SK-N-SH treated with all-trans-retinoic acid at 6 μM for 48 hours (cell line): ENCODE results near the gene MYBPC1.

ENCODE experiments used
- ATAC-seq: fragments of 200-7000 bp; cut with Tn5 transposase; 3 replicates; pipeline ENCODE4 v1.9.1; 2020; ENCODE audit warnings: mild to moderate bottlenecking, moderate library complexity
- ARNTL ChIP-seq: fragments of 450-650 bp; formaldehyde crosslinking; IDR thresholded peaks from 2 replicates; pipeline ENCODE4 v1.5.0; 2020; ENCODE audit warnings: low read depth, mild to moderate bottlenecking, moderate library complexity, borderline replicate concordance
- BACH2 ChIP-seq: fragments of 250-450 bp; sonication (Bioruptor Pico); IDR thresholded peaks from 2 replicates; pipeline ENCODE4 v1.9.0; 2021; ENCODE audit warnings: mild to moderate bottlenecking, borderline replicate concordance
- CSDC2 ChIP-seq: fragments of 250-450 bp; sonication (Bioruptor Pico); IDR thresholded peaks from 2 replicates; pipeline ENCODE4 v1.5.0; 2020; ENCODE audit warnings: mild to moderate bottlenecking, moderate library complexity
- ESRRG ChIP-seq: fragments of 250-450 bp; sonication (Bioruptor Pico); IDR thresholded peaks from 2 replicates; pipeline ENCODE4 v1.6.1; 2021; ENCODE audit warnings: mild to moderate bottlenecking
- GLIS3 ChIP-seq: fragments of 250-450 bp; sonication (Bioruptor Pico); IDR thresholded peaks from 2 replicates; pipeline ENCODE4 v1.5.0; 2020; ENCODE audit warnings: mild to moderate bottlenecking, moderate library complexity
- ISL1 ChIP-seq: fragments of 250-450 bp; sonication (Bioruptor Pico); IDR thresholded peaks from 2 replicates; pipeline ENCODE4 v2.1.2; 2022; ENCODE audit warnings: mild to moderate bottlenecking, moderate library complexity
- OSR1 ChIP-seq: fragments of 250-450 bp; sonication (Bioruptor Pico); IDR thresholded peaks from 2 replicates; pipeline ENCODE4 v1.8.0; 2022; ENCODE audit warnings: moderate library complexity, mild to moderate bottlenecking, inconsistent platforms
- PPARA ChIP-seq: fragments of 250-450 bp; sonication (Bioruptor Pico); IDR thresholded peaks from 2 replicates; pipeline ENCODE4 v1.5.0; 2020; ENCODE audit warnings: mild to moderate bottlenecking, borderline replicate concordance
- RARB ChIP-seq: fragments of 250-450 bp; sonication (Bioruptor Pico); IDR thresholded peaks from 2 replicates; pipeline ENCODE4 v1.8.0; 2021; ENCODE audit warnings: mild to moderate bottlenecking, moderate library complexity
- SNAI2 ChIP-seq: fragments of 250-450 bp; sonication (Bioruptor Pico); IDR thresholded peaks from 2 replicates; pipeline ENCODE4 v1.5.0; 2020; ENCODE audit warnings: mild to moderate bottlenecking, moderate library complexity
- TCF4 ChIP-seq: fragments of 250-450 bp; sonication (Bioruptor Pico); IDR thresholded peaks from 2 replicates; pipeline ENCODE4 v1.8.0; 2021; ENCODE audit warnings: mild to moderate bottlenecking, moderate library complexity, borderline replicate concordance
- TOX ChIP-seq: fragments of 250-450 bp; sonication (Bioruptor Pico); IDR thresholded peaks from 2 replicates; pipeline ENCODE4 v1.8.0; 2021; ENCODE audit warnings: mild to moderate bottlenecking, moderate library complexity, borderline replicate concordance
- ZC3H10 ChIP-seq: fragments of 250-450 bp; sonication (Bioruptor Pico); IDR thresholded peaks from 2 replicates; pipeline ENCODE4 v1.5.1; 2021; ENCODE audit warnings: mild to moderate bottlenecking, moderate library complexity
- ZFP3 ChIP-seq: fragments of 250-450 bp; sonication (Bioruptor Pico); IDR thresholded peaks from 2 replicates; pipeline ENCODE4 v1.5.0; 2020; ENCODE audit warnings: mild to moderate bottlenecking, moderate library complexity
- ZFP30 ChIP-seq: fragments of 450-650 bp; formaldehyde crosslinking; IDR thresholded peaks from 2 replicates; pipeline ENCODE4 v1.5.0; 2022; ENCODE audit warnings: mild to moderate bottlenecking, moderate library complexity
- ZNF70 ChIP-seq: fragments of 450-650 bp; formaldehyde crosslinking; IDR thresholded peaks from 2 replicates; pipeline ENCODE4 v1.5.0; 2020; ENCODE audit warnings: mild to moderate bottlenecking, moderate library complexity
- TF ChIP-seq, protein P1 (sequence below): fragments of 250-450 bp; sonication (Bioruptor Pico); IDR thresholded peaks from 2 replicates; pipeline ENCODE4 v1.5.1; 2021; ENCODE audit warnings: mild to moderate bottlenecking, moderate library complexity
- TF ChIP-seq, protein P2 (sequence below): fragments of 250-450 bp; sonication (Bioruptor Pico); IDR thresholded peaks from 2 replicates; pipeline ENCODE4 v1.8.0; 2020; ENCODE audit warnings: mild to moderate bottlenecking, moderate library complexity, borderline replicate concordance
- TF ChIP-seq, protein P3 (sequence below): fragments of 250-450 bp; sonication (Bioruptor Pico); IDR thresholded peaks from 2 replicates; pipeline ENCODE4 v1.8.0; 2021; ENCODE audit warnings: low read depth, mild to moderate bottlenecking, moderate library complexity, borderline replicate concordance

Gene MYBPC1

DNA sequence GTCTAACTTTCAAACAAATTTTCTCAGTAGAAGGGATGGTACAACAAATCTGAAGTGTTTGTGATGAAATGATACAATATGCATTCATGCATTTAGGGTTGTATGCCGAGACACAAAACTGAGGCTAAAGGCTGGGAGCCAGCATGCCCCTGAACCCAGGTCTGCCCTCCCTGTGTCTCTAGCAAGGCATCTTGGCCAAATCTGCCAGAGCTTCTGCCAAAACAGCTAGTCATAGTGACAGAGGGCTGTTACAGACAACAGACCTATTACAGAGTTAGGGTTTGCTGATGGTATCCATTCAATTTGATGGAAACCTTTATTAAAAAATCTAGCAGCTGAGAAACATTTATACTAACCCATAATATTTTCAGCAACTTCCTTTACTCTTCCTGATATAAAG is 91.4 kb downstream of the MYBPC1 start (continued):
- TF ChIP-seq, protein P1, sequence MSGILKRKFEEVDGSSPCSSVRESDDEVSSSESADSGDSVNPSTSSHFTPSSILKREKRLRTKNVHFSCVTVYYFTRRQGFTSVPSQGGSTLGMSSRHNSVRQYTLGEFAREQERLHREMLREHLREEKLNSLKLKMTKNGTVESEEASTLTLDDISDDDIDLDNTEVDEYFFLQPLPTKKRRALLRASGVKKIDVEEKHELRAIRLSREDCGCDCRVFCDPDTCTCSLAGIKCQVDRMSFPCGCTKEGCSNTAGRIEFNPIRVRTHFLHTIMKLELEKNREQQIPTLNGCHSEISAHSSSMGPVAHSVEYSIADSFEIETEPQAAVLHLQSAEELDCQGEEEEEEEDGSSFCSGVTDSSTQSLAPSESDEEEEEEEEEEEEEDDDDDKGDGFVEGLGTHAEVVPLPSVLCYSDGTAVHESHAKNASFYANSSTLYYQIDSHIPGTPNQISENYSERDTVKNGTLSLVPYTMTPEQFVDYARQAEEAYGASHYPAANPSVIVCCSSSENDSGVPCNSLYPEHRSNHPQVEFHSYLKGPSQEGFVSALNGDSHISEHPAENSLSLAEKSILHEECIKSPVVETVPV (CRISPR knock-in tag), result no peak

DNA sequence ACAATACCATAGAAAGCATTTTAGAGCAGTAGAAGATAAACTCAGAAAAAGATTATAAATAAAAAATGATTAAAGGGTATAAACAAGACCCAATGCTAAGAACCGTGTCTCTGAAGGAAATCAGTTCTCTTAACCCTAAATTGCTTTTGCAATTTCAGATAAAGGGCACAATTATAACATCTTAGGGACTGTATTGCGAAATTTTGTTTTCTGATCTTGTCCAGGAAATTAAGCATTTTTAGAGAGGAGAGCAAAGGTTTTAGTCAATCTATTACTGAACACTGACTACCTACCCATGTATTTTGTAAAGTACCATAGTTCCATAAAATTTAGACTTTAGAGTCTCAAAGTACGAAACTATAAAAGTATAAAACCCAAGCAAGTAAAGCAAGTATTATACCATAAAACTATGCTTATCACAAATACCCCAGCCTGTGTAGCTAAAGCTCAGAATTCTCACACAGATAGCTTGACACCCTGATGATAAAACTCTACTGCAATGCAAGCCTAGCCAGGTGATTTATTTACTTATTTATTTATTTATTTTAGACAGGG is 95.8 kb downstream of the MYBPC1 start:
- no peak for ATAC-seq
- no peak for TF ChIP-seq CSDC2 (CRISPR knock-in tag)
- TF ChIP-seq SNAI2 (CRISPR knock-in tag), result no peak
- TF ChIP-seq TOX, result no peak
- TF ChIP-seq ESRRG, result no peak
- TF ChIP-seq ZNF70 (CRISPR knock-in tag), result no peak
- TF ChIP-seq RARB (CRISPR knock-in tag), result no peak
- no peak for TF ChIP-seq ZFP3 (CRISPR knock-in tag)
- TF ChIP-seq, protein P2, sequence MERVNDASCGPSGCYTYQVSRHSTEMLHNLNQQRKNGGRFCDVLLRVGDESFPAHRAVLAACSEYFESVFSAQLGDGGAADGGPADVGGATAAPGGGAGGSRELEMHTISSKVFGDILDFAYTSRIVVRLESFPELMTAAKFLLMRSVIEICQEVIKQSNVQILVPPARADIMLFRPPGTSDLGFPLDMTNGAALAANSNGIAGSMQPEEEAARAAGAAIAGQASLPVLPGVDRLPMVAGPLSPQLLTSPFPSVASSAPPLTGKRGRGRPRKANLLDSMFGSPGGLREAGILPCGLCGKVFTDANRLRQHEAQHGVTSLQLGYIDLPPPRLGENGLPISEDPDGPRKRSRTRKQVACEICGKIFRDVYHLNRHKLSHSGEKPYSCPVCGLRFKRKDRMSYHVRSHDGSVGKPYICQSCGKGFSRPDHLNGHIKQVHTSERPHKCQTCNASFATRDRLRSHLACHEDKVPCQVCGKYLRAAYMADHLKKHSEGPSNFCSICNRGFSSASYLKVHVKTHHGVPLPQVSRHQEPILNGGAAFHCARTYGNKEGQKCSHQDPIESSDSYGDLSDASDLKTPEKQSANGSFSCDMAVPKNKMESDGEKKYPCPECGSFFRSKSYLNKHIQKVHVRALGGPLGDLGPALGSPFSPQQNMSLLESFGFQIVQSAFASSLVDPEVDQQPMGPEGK (CRISPR knock-in tag), result no peak
- TF ChIP-seq PPARA (CRISPR knock-in tag), result no peak
- TF ChIP-seq ZFP30, result no peak
- TF ChIP-seq, all 23 proteins: peak for 0

DNA sequence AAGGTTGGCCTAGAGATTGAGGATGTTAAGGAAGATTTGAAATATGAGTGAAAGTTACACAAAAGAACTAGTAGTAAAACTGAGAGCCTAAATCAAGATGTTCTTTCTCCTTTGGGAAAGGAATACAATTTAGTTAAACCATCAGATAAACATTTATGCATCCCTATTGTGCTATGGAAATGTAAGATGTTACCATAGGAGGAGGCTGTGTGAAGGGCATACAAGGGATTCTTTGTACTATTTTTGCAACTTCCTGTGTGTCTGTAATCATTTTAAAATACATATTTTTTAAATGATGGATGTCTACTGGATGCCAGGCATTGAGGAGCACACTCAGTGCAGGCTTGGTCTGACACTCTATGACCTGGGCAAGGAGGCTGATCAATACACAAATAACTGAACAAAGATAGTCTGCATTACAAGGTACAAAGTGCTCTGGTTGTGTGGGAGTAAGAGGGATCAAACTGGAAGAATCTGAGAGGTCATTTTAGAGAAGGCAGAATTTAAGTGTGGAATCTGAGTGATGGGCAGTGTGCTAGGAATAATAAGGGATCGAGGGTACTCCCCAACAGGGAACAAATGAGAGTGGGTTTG is 96.8 kb downstream of the MYBPC1 start:
- no peak for ATAC-seq
- TF ChIP-seq, protein P3, sequence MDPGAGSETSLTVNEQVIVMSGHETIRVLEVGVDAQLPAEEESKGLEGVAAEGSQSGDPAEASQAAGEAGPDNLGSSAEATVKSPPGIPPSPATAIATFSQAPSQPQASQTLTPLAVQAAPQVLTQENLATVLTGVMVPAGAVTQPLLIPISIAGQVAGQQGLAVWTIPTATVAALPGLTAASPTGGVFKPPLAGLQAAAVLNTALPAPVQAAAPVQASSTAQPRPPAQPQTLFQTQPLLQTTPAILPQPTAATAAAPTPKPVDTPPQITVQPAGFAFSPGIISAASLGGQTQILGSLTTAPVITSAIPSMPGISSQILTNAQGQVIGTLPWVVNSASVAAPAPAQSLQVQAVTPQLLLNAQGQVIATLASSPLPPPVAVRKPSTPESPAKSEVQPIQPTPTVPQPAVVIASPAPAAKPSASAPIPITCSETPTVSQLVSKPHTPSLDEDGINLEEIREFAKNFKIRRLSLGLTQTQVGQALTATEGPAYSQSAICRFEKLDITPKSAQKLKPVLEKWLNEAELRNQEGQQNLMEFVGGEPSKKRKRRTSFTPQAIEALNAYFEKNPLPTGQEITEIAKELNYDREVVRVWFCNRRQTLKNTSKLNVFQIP, result no peak
- TF ChIP-seq ZFP30, result no peak
- TF ChIP-seq CSDC2 (CRISPR knock-in tag), result no peak
- TF ChIP-seq ISL1 (CRISPR knock-in tag), result no peak
- TF ChIP-seq SNAI2 (CRISPR knock-in tag), result no peak
- TF ChIP-seq ARNTL (CRISPR knock-in tag), result no peak
- no peak for TF ChIP-seq BACH2 (CRISPR knock-in tag)
- TF ChIP-seq ZC3H10, result no peak
- no peak for TF ChIP-seq ZNF70 (CRISPR knock-in tag)

DNA sequence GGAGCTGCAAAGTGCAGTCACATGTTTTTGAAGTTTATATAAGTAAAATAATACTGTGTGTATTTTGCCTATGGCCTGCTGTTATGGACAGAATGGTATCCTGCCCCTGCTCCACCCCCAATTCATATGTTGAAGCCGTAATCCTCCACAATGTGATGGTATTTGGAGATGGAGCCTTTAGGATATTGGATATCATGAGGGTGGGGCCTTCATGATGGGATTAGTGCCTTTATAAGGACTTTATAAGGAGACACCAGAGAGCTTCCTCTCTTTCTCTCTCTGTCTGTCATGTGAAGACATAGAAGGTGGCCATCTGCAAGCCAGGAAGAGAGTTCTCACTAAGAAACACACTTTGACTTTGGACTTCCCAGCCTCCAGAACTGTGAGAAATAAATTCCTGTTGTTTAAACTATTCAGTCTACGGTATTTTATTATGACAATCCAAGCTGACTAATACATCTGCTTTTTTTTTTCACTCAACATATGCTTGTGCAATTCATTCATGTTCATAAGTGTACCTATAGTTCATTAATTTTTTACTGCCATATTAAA is 99.6 kb downstream of the MYBPC1 start:
- TF ChIP-seq PPARA (CRISPR knock-in tag) (no peak), CSDC2 (CRISPR knock-in tag) (no peak), ISL1 (CRISPR knock-in tag) (no peak), OSR1 (CRISPR knock-in tag) (no peak), RARB (CRISPR knock-in tag) (no peak), GLIS3 (CRISPR knock-in tag) (no peak), SNAI2 (CRISPR knock-in tag) (no peak), TCF4 (CRISPR knock-in tag) (no peak), ESRRG (no peak)
- TF ChIP-seq, protein P3, result no peak
- TF ChIP-seq, protein P2 (CRISPR knock-in tag), result no peak
- TF ChIP-seq, all 23 proteins: peak for 0
- no peak for ATAC-seq
